GM21367 (cell line): ENCODE results near the gene TLR9.
"Not testable (repeated sequence)": the region's sequence is repeated elsewhere in the genome, so short reads cannot be mapped to it uniquely, and the experiment has no call there.

Experiments used
- ATAC-seq: cut with Tn5 transposase; IDR thresholded peaks from one replicate; pipeline ENCODE4 v1.9.1; 2021; ENCODE audit not compliant: unreplicated experiment

TLR9 gene, protein sequence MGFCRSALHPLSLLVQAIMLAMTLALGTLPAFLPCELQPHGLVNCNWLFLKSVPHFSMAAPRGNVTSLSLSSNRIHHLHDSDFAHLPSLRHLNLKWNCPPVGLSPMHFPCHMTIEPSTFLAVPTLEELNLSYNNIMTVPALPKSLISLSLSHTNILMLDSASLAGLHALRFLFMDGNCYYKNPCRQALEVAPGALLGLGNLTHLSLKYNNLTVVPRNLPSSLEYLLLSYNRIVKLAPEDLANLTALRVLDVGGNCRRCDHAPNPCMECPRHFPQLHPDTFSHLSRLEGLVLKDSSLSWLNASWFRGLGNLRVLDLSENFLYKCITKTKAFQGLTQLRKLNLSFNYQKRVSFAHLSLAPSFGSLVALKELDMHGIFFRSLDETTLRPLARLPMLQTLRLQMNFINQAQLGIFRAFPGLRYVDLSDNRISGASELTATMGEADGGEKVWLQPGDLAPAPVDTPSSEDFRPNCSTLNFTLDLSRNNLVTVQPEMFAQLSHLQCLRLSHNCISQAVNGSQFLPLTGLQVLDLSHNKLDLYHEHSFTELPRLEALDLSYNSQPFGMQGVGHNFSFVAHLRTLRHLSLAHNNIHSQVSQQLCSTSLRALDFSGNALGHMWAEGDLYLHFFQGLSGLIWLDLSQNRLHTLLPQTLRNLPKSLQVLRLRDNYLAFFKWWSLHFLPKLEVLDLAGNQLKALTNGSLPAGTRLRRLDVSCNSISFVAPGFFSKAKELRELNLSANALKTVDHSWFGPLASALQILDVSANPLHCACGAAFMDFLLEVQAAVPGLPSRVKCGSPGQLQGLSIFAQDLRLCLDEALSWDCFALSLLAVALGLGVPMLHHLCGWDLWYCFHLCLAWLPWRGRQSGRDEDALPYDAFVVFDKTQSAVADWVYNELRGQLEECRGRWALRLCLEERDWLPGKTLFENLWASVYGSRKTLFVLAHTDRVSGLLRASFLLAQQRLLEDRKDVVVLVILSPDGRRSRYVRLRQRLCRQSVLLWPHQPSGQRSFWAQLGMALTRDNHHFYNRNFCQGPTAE

DNA sequence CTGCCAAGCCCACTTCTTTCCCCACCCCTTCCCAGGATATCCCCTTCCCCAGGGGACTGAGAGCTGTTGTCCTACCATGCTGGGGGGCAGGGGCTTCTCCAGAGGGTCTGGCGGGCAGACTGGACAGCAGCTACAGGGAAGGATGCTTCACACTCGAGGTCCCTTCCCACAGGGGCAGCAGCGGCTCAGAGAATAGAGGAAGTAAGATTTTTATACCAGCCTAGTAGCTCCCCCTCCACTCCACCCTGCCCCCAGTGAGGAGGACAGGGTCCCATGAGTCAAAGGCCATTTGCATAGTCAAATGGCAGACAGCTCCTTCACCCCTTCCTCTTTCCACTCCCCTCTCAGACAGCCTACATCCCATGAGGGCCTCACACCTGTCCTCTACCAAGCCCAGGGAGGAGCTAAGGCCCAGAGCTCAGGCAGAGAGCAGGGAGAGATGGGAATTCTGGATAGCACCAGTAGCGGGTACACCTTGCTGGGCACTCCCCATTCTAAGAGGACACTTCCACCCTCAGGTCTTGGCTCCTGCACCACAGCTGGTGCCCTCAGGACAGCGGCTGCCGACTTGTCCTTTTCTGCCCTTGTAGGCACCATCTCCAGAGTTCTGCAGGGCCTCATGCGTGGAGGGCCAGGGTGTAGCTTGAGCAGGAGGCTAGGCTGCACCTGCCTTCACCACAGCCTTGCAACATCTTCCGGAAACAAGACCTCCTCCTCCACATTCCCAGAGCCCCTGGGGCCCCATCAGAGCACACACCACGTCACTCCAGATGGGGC is at the start of gene TLR9:
TSS of gene TLR9 (minus strand) at position 194 of the 777 bp plus-strand sequence. CDS start at position 78, 116 bp downstream.
- ATAC-seq = peak; percentile 76

DNA sequence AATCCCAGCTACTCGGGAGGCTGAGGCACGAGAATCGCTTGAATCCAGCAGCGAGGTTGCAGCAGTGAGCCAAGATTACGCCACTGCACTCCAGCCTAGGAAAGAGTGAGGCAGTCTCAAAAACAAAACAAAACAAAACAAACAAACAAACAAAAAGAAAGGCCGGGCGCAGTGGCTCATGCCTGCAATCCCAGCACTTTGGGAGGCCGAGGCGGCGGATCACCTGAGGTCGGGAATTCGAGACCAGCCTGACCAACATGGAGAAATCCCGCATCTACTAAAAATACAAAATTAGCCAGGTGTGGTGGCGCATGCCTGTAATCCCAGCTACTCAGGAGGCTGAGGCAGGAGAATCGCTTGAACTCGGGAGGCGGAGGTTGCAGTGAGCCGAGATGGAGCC is 49.3 kb upstream of the TLR9 start:
- not testable (repeated sequence) for ATAC-seq

DNA sequence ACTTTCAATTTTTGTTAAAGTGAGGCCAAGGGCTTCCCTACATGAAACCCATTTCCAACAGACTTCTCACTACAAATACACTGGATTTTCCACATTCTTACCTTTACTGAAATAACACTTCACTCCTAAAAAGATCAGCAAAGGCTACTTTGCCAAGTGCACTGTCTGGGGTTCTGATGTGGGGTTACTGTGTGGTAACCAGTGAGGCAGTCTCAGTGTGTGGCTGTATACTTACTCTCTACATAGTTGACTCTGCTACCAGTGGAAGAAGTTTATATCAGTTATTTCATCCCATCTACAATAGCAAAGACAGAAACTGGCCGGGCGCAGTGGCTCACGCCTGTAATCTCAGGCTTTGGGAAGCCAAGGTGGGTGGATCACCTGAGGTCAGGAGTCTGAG is 47.4 kb upstream of the TLR9 start:
- no peak for ATAC-seq

DNA sequence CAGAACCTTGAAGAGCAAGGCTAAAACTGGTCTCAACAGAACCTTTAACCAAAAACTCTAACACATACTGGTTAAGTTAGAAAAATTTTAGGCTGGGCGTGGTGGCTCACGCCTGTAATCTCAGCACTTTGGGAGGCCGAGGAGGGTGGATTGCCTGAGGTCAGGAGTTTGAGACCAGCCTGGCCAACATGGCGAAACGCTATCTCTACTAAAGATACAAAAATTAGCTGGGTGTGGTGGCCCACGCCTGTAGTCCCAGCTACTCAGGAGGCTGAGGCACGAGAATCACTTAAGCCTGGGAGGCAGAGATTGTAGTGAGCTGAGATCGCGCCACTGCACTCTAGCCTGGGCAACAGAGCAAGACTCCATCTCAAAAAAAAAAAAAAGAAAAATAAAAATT is 46.7 kb upstream of the TLR9 start:
- ATAC-seq = not testable (repeated sequence)

DNA sequence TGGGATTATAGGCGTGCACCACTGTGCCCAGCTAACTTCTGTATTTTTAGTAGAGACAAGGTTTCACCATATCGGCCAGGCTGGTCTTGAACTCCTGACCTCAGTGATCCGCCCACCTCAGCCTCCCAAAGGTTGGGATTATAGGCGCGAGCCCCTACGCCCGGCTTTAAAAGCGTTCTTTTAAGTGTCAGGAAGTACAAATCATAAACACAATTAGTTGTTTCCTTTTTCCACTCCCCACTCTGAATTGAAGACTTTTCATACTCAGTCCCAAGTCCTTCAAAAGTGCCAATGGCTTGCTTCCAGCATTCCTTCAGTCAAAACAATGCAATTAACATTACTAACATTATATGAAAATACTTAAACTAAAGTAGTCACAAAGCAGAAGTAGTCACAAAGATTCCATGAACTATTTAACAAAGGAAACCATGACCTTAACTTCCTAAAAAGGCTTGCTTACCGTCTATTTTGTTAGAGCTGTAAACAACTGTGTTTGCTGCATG is 44.9 kb upstream of the TLR9 start:
- no peak for ATAC-seq

DNA sequence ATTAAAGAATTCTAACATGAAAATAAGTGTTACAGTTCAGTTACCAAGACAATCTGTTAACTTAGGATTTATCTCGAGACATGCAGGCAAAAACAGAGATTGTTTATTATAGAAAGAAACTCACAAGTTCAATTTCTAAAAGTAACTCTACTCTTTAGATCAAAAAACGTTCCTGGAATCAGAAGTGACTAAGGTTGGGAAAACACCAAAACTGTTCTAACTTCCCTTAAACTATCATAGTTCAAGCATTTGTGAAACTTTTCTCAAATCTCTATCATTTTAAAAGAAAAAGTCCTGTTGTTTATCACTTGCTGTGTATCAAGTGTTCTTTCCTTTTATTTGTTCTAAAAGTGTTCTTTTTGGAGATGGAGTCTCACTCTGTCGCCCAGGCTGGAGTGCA is 44.3 kb upstream of the TLR9 start:
- ATAC-seq = no peak

DNA sequence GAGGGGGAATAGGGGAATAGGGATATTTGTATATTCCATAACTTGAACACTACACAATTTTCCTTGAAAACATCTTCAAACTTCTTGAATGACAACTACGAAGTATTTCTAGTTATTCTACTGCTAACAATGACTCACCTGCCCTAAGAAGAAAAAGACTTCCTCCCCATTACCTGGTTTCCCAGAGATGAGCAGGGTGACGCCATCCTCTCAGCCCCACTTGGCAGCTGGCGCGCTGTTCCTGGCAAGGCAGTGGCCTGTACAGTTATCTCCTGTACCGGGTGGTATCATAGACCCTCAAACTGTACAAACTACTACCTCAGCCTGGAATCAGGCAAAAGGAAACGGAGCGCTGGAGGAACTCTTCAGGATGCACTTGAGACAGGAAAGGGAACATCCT is 42.6 kb upstream of the TLR9 start:
- ATAC-seq = no peak

DNA sequence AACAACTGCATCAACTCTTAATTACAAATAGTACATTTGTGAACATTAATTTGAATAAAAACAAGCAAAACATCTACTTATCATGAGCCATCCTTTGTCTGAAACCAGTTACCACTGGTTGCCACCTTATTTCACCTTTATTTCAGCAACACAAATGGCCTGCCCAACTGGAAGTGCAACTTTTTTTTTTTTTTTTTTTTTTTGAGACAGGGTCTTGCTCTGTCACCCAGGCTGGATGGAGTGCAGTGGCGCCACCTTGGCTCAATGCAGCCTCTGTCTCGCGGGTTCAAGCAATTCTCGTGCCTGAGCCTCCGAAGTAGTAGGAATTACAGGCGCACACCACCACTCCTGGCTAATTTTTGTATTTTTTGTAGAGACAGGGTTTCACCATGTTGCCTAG is 39.9 kb upstream of the TLR9 start:
- no peak for ATAC-seq

DNA sequence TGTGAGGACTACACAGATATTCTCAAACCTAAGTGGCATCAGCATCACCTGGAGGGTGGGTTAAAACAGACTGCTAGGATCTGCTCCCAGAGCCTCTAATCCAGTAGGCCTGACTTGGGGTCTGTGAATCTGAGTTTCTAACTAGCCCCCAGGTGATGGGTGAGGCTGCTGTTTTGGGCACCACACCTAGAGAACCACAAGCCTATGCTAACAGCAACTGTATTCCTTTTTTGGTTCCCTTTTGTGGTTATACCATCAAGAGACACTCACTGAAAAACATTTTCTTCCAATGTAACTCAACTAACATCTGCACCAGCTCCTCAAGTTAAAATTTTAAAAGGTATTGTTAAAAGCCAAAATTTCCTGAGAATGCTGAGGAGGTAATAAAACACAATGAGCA is 37.0 kb upstream of the TLR9 start:
- no peak for ATAC-seq

DNA sequence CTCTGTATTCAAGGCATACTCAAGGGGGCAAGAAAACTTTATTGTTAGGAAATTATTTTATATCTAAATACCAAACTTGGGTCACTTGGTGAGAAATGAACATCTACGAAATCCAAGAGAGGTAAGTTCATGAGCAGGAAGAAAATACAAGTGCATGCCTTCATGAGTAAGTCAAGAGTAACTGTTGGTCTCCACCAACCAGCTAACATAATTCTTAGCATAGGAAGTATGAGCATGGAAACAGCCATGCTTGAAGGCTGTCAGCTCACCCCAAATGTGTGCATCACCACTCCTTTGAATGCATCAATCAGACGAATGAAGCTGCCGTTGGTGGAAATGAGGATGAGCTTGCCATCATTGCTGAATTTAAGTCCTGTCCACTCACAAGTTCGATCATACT is 34.0 kb upstream of the TLR9 start:
- no peak for ATAC-seq

DNA sequence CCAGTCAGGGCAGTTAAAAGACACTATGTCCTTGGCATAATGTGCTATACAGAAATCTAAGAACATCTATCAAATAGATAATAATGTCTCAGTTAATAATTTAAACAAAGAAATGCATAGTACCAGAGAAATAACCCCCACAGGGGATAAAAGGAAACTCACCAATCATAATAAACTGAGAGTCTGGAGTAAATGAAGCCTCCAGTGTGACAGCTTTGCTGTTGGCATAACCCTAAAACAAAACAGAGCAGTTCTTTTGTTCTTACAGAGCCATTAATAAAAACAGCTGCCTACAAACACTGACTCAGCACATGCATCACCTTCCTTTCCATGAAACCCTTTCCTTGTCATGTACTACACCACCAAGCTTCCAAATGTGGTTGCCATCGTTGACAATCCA is 33.6 kb upstream of the TLR9 start:
- ATAC-seq = no peak

DNA sequence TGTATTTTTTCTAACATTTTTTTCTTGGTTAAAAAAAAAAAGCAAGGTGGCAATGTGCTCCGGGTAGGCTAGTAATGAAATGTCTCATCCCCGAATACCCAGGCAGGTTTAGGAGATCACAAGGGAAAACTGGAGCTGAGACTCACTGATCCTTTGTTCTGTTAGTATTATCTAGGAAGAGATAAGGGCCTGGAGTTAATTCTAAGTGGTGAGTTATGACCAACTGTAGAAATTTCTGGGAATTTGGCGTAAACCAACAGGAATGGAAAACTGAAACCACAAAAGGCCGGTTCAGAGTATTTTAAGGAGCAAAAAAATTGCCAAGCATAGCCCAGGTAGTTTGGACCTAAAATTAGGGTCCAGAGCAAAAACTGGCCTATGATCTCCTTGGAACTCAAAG is 32.5 kb upstream of the TLR9 start:
- ATAC-seq = no peak

DNA sequence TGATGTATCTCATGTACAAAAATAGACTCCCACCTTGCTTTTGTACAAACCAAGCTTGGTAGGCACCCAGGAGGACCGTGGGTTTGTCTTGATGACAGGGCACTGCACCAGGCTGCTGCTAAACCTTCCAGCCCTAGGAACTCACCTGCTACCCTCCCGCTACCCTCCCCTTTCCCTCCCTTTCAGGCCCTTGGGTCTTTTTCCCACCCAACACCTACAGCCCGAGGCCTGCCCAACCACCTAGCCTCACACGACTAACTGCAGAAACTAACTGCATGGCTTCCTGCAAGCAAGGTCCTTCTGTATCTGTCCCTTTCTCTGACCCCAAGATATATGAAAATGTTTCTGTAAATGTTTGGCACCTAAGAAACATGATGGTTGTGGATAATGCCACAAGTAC is 31.2 kb upstream of the TLR9 start:
- no peak for ATAC-seq

DNA sequence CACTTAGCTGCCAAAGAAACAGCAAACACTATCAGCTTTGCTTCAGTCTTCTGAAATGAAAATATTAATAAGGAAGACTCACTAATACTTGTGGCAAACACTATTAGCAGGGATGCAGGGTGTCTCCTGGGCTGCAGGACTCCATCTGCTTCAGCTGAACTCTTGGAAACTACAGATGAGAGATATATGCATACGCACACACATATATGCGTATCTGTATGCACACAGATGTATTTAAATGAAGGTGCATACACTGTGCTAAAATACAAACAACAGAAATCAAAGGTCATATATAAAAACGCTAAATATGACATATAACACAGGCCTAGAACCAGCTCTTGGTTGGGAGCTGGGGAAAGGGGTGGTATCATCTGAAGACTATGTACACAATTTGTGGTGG is 30.7 kb upstream of the TLR9 start:
- no peak for ATAC-seq

DNA sequence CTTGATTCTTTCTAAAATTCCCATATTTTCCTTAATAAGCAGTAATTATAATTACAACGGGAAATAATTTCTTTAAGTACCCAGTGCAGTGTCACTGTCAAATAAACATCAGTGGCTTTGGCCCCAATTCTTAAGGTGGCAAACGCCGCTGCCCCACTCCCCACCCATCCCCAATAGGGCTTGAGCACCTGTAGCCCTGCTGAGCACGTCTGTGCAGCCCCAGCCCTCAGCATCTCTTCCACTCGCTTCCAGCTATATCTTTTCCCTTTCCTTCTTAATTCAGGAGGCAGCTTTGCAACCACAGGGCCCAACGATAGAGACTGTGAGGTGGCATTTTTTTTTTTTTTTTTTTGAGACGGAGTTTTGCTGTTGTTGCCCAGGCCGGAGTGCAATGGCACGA is 29.2 kb upstream of the TLR9 start:
- ATAC-seq = no peak

DNA sequence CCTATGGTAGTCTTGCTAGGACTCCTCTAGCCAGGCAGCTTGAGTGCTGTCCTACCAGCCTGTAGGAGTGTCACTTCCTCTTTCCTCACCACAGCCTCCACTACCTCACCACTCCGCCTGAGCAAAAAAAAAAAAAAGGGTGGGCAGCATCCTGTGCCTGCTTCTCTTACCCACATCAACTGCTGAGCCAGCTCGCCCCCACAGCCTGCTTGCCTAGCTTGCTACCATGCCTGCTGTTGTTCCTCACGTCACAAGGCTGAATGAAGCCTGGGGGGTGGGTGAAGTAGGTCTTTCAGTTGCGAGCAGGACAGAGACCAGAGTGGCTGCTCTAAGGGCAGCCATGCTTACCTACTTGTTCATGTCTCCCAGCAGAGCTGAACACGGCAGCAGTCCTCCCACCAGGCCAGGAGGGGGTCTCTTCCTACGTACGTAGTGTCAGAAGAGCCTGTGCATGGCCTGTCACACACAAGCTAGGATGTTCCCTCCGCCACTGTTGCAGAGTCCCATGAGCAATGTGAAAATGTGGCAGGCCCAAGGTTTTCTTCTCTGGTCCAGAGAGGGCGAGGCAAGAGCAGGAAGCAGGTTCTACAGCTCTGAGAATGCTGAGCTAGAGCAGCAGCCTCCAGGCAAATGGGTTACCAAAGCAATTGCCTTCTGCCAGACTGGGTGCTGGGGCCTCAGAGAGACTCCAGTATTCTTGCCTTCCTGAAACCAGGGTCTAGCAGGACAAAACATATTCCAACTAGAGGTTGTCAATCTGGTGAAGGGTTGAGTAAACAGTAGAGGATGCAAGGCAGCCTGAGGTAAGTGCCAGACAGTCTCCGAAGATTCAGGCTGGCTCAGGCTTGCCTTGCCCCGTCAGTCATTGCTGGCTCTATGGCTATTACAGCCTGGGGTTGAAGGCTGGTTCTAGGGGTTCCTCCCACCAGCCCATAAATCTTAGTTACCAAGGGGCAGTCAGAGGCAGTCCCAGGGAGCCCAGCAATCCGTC is 28.2 kb upstream of the TLR9 start:
- peak; percentile 76 for ATAC-seq

DNA sequence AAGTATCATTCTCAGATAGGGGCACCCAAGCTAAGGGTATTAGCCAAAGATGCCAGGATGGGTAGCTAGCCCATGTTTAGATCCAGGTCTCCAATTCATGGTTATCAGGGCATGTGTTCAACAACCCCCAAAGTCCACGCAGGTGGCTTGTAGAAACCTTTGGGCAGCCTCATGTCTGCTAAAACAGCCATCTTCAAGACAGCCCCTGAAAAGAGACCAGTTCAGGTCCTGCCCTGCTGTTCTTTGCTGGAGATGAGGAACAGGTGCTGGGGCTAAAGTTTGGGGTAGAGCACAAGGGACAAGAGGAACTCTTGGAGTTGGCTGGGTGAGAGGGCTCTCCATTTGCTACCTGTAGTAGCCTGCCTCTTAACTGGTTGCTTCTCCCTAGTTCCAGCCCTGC is 24.7 kb upstream of the TLR9 start:
- no peak for ATAC-seq

DNA sequence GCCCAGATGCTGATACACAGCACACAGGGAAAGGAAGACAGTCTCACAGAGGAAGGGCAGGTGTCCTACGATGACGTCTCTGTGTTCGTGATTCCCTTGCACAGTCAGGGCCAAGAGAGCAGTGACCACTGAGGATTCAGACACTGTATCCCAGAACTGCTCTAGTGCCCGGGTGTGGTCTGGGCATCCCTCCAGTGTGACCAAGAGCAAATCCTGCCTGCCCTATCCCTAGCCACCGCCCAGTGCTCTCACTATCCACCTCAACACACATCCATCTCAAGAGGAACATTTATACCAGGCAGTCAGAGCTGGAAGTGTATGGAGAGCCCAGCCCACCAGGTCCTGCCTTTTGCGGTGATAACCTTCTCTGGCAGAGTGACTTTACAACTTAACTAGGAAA is 24.2 kb upstream of the TLR9 start:
- ATAC-seq = no peak

DNA sequence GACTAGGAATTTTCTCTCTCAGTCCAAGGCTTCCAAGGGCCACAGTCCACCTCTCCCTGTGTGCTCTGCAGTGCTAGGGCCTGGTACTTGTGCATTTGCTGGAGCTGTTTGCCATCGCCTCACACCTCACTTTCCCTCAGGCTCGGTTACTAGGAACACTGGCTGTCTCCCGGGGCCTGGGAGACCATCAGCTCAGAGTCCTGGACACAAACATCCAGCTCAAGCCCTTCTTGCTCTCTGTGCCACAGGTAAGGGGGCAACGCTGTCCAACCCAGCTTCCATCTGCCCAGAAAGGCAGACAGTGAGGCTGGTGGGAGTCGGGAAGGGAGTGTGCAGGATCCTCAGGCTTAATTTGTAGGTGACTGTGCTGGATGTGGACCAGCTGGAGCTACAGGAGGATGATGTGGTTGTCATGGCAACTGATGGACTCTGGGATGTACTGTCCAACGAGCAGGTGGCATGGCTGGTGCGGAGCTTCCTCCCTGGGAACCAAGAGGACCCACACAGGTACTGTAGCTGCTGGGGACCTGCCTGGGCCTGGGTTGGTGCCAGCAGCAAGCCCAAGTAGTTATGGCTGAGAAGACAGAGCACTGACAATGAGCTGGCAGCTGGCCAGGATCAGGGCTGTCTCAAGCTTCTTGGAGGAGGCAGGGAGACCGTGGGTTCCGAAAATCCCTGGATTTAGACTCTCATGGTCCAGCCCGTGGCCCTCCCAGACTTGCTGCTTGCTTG is 23.5 kb upstream of the TLR9 start:
- ATAC-seq = no peak
